ENCODE data around the gene MXRA7.
A peak's percentile ranks its signal among the peaks of the same experiment; 100 is the strongest.

The MXRA7 gene

DNA sequence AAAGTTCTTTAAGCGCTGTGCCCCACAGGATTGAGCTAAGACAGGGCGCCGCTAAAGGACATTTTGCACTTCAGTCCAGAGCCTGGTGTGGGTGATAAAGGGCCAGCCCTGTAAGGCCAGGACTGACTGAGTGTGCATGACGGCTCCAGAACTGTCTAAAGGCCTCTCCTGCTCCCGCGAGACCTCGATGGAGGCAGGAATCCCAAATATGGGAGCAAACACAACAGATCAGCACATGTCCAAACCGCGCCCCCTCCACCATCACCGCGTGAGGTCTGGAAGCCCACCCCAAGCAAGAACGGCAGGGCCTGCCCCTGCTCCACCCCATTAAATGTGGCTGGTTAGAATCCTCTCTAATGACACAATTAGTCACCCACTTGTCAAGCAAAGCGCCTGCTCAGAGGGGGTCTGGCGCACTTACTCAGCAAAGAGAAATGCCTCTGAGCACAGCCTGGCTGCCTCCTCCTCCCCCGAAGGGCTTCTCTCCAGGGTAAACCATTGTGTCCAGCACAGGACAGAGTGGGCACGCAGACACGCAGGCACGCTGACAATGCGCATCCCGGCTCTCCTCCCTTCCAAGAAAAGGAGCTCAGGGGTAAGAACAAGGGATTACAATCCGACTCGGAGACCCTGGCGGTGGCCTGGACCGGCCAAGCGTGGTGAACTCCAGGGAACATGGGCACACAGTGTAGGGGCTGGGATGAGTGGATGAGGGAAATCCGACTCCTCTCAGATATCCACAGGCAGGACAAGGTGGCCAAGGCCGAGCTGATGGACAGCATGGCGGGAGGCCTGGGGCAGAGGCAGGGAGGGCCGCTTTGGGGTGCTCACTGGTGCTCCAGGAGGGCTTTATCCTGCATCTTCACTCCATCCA lies 1.5 kb downstream of the MXRA7 start:
- TF ChIP-seq SIN3A (IDR thresholded peaks at IDR 0.05; ENCODE audit: borderline replicate concordance, insufficient read depth, low read length) (peak; percentile 59; the same call in 1 of the 2 replicates), FOXP2 (optimal IDR thresholded peaks at IDR 0.05; ENCODE audit: borderline replicate concordance, extremely low read depth, extremely low read length, insufficient read depth) (no peak)

DNA sequence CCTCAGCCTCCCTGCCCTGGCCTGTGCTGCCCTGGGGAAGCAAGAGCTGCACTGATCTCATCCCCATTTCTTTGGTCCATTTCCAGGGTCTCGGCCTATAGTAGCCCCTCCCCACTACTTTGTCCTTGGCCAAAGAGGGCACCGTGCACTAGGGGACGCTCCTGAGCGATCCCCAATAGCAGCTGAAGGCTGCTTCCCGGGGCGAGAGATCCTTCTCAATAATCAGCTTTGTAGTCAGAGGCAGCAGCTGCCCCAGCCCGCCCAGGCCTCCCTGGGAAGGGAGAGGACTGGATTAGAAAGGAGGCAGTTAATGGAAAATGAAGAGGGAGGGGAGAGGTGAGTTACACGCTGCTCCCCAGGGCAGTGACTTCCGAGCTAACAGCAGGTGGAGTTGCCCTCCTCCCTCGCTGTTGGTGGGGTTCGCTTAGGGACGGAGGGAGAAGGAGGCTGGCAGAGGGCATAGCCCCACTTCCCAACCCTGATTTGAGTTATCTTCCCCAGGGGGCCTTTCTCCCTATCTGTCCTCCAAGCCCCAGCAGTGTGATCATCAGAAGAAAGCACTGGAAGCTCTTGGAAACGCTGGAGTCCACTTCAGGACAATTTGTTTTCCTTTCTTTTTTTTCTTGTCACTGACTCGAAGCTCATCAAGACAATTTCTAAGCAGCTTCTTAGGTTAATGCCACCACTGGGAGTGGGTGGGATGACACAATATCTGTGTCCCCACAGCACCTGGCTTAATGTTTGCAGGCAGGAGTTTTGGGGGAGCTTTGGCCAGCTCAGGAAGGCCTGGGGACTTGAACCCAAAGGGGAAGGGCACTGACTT lies 2.6 kb downstream of the MXRA7 start:
- TF ChIP-seq TAF1 (IDR thresholded peaks at IDR 0.05; ENCODE audit: borderline replicate concordance, insufficient read depth, low read length) = no peak
- no peak for TF ChIP-seq POLR2AphosphoS5 (IDR thresholded peaks at IDR 0.05; ENCODE audit: low read depth, low read length)
- TF ChIP-seq, protein P1, sequence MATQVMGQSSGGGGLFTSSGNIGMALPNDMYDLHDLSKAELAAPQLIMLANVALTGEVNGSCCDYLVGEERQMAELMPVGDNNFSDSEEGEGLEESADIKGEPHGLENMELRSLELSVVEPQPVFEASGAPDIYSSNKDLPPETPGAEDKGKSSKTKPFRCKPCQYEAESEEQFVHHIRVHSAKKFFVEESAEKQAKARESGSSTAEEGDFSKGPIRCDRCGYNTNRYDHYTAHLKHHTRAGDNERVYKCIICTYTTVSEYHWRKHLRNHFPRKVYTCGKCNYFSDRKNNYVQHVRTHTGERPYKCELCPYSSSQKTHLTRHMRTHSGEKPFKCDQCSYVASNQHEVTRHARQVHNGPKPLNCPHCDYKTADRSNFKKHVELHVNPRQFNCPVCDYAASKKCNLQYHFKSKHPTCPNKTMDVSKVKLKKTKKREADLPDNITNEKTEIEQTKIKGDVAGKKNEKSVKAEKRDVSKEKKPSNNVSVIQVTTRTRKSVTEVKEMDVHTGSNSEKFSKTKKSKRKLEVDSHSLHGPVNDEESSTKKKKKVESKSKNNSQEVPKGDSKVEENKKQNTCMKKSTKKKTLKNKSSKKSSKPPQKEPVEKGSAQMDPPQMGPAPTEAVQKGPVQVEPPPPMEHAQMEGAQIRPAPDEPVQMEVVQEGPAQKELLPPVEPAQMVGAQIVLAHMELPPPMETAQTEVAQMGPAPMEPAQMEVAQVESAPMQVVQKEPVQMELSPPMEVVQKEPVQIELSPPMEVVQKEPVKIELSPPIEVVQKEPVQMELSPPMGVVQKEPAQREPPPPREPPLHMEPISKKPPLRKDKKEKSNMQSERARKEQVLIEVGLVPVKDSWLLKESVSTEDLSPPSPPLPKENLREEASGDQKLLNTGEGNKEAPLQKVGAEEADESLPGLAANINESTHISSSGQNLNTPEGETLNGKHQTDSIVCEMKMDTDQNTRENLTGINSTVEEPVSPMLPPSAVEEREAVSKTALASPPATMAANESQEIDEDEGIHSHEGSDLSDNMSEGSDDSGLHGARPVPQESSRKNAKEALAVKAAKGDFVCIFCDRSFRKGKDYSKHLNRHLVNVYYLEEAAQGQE (IDR thresholded peaks at IDR 0.05; ENCODE audit: insufficient read depth in 1 of 2, low read depth in 2 of 2, low read length in 2 of 2) = no peak
- TF ChIP-seq SIN3A (IDR thresholded peaks at IDR 0.05; ENCODE audit: borderline replicate concordance, insufficient read depth, low read length) = no peak

- TF ChIP-seq TAF1 (IDR thresholded peaks at IDR 0.05; ENCODE audit: borderline replicate concordance, insufficient read depth, low read length) = no peak
- no peak for TF ChIP-seq SIN3A (IDR thresholded peaks at IDR 0.05; ENCODE audit: borderline replicate concordance, insufficient read depth, low read length)
- TF ChIP-seq POLR2AphosphoS5 (IDR thresholded peaks at IDR 0.05; ENCODE audit: low read depth, low read length) = no peak
- no peak for TF ChIP-seq FOXP2 (optimal IDR thresholded peaks at IDR 0.05; ENCODE audit: borderline replicate concordance, extremely low read depth, extremely low read length, insufficient read depth)
- TF ChIP-seq, protein P1 (IDR thresholded peaks at IDR 0.05; ENCODE audit: insufficient read depth in 1 of 2, low read depth in 2 of 2, low read length in 2 of 2) = no peak
Observed at GRCh38 chr17:76706817-76707216, 3.9 kb downstream of the MXRA7 start.

DNA sequence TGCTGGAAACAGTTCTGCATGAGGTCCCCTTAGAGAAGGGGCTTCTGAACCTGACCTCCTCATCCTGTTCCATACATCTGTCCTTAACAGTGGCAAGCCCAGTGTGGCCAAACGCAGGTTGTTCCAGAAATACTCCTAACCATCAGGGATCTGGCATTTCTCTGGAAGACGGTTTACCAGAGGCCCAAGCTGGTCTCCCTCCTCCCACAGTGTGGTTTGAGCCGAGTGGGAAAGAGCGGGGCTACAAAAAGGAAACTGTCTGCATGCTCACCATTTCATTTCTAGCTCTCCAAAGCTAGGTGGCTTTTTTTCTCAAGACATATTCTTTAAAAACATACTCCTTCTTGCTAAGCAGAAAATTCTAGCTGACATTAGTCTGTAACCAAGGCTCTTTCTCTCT lies 6.0 kb downstream of the MXRA7 start:
- TF ChIP-seq POLR2AphosphoS5 (IDR thresholded peaks at IDR 0.05; ENCODE audit: low read depth, low read length) (no peak), FOXP2 (optimal IDR thresholded peaks at IDR 0.05; ENCODE audit: borderline replicate concordance, extremely low read depth, extremely low read length, insufficient read depth) (no peak), SIN3A (IDR thresholded peaks at IDR 0.05; ENCODE audit: borderline replicate concordance, insufficient read depth, low read length) (no peak), TAF1 (IDR thresholded peaks at IDR 0.05; ENCODE audit: borderline replicate concordance, insufficient read depth, low read length) (no peak)
- TF ChIP-seq, protein P1 (IDR thresholded peaks at IDR 0.05; ENCODE audit: insufficient read depth in 1 of 2, low read depth in 2 of 2, low read length in 2 of 2) = no peak

- no peak for TF ChIP-seq FOXP2 (optimal IDR thresholded peaks at IDR 0.05; ENCODE audit: borderline replicate concordance, extremely low read depth, extremely low read length, insufficient read depth)
- TF ChIP-seq, protein P1 (IDR thresholded peaks at IDR 0.05; ENCODE audit: insufficient read depth in 1 of 2, low read depth in 2 of 2, low read length in 2 of 2) = no peak
- TF ChIP-seq POLR2AphosphoS5 (IDR thresholded peaks at IDR 0.05; ENCODE audit: low read depth, low read length) = no peak
- TF ChIP-seq SIN3A (IDR thresholded peaks at IDR 0.05; ENCODE audit: borderline replicate concordance, insufficient read depth, low read length) = no peak
- no peak for TF ChIP-seq TAF1 (IDR thresholded peaks at IDR 0.05; ENCODE audit: borderline replicate concordance, insufficient read depth, low read length)
Observed at GRCh38 chr17:76702941-76703637, 7.7 kb downstream of the MXRA7 start.

All from PFSK-1 (cell line).